CD4-positive, alpha-beta T cell treated with Interleukin-12 subunit alpha and Interleukin-12 subunit beta, for 1 hour (primary cell): ENCODE results near the gene TRAF1.
A peak's percentile ranks its signal among the peaks of the same experiment; 100 is the strongest.

Source experiments
- DNase-seq: peaks from one replicate; pipeline ENCODE4 v3.0.0-alpha.2; 2020

The TRAF1 gene

GRCh38 chr9:120885958-120886357 lies 40.6 kb downstream of the TRAF1 start:
- DNase-seq, result no peak

- DNase-seq, result no peak
Measured at GRCh38 chr9:120885457-120885856, 41.1 kb downstream of the TRAF1 start.

- no peak for DNase-seq
Measured at GRCh38 chr9:120883608-120883996, 43.0 kb downstream of the TRAF1 start.

- DNase-seq, result peak; percentile 46
Measured at GRCh38 chr9:120882935-120883607, 43.5 kb downstream of the TRAF1 start.

GRCh38 chr9:120879446-120879845 lies 47.1 kb downstream of the TRAF1 start:
- no peak for DNase-seq

- DNase-seq, result peak; percentile 16
Measured at GRCh38 chr9:120878188-120879130, 48.1 kb downstream of the TRAF1 start.

- DNase-seq, result peak; percentile 68
Measured at GRCh38 chr9:120877276-120878034, 49.1 kb downstream of the TRAF1 start.

GRCh38 chr9:120876842-120877240 lies 49.8 kb downstream of the TRAF1 start, which contains the start of gene PHF19:
Gene PHF19, minus strand, starts transcription at chr9:120877188. Its CDS starts 2,447 bp downstream, at chr9:120874741.
- DNase-seq, result no peak

- peak; percentile 88 for DNase-seq
Measured at GRCh38 chr9:120875954-120876841, 50.4 kb downstream of the TRAF1 start.

- DNase-seq, result no peak
Measured at GRCh38 chr9:120875643-120875953, 51.0 kb downstream of the TRAF1 start.

- DNase-seq, result no peak
Measured at GRCh38 chr9:120875195-120875565, 51.4 kb downstream of the TRAF1 start.

- no peak for DNase-seq
Measured at GRCh38 chr9:120874226-120875194, 52.1 kb downstream of the TRAF1 start.

GRCh38 chr9:120873512-120873911 lies 53.1 kb downstream of the TRAF1 start:
- DNase-seq, result peak; percentile 24

- DNase-seq, result no peak
Measured at GRCh38 chr9:120872791-120873502, 53.6 kb downstream of the TRAF1 start.

- DNase-seq, result no peak
Measured at GRCh38 chr9:120870206-120870605, 56.4 kb downstream of the TRAF1 start.

- DNase-seq, result no peak
Measured at GRCh38 chr9:120869726-120870125, 56.9 kb downstream of the TRAF1 start.

GRCh38 chr9:120869360-120869687 lies 57.3 kb downstream of the TRAF1 start:
- no peak for DNase-seq

- DNase-seq, result peak; percentile 98
Measured at GRCh38 chr9:120868676-120869359, 57.8 kb downstream of the TRAF1 start.

GRCh38 chr9:120868339-120868675 lies 58.3 kb downstream of the TRAF1 start:
- DNase-seq, result no peak

GRCh38 chr9:120867676-120868338 lies 58.8 kb downstream of the TRAF1 start:
- DNase-seq, result no peak
